Neutrophil (primary cell): Measurements from ENCODE around the gene FSTL4.

Experiments
- H3K27ac ChIP-seq: fragments of 200-600 bp; sonication (generic); 2 replicates; pipeline ENCODE4 v1.5.1; 2016; ENCODE audit warnings: mild to moderate bottlenecking, moderate library complexity
- H3K27me3 ChIP-seq: fragments of 200-600 bp; sonication (generic); 2 replicates; pipeline ENCODE4 v1.6.0; 2016; ENCODE audit warnings: mild to moderate bottlenecking
- H3K36me3 ChIP-seq: fragments of 200-600 bp; sonication (generic); 2 replicates; pipeline ENCODE4 v1.5.1; 2017
- H3K4me1 ChIP-seq, 2 experiments: fragments of 200-600 bp in 1 of 2; sonication (generic) in 1 of 2; 1 replicate in 1 of 2; 2 replicates in 1 of 2; pipeline versions ENCODE4 v1.5.1 to v1.6.1; 2013 to 2016; ENCODE audit warnings: low read depth in 1 of 2, low read length in 1 of 2, mild to moderate bottlenecking in 1 of 2, moderate library complexity in 1 of 2; ENCODE audit not compliant: control insufficient read depth in 1 of 2, insufficient read depth in 1 of 2
- H3K4me3 ChIP-seq, 2 experiments: fragments of 200-600 bp in 1 of 2; sonication (generic) in 1 of 2; 1 replicate in 1 of 2; 2 replicates in 1 of 2; pipeline ENCODE4 v1.5.1; 2013 to 2016; ENCODE audit warnings: low read depth in 1 of 2, low read length in 1 of 2, mild to moderate bottlenecking in 1 of 2, moderate library complexity in 1 of 2
- H3K9me3 ChIP-seq: fragments of 200-600 bp; sonication (generic); 2 replicates; pipeline ENCODE4 v1.5.1; 2016
- TF ChIP-seq, protein P1 (sequence below): fragments of 200-600 bp; sonication (generic); IDR thresholded peaks from 2 replicates; pipeline ENCODE4 v1.5.1; 2016; ENCODE audit warnings: antibody characterized with exemption

FSTL4 gene

DNA sequence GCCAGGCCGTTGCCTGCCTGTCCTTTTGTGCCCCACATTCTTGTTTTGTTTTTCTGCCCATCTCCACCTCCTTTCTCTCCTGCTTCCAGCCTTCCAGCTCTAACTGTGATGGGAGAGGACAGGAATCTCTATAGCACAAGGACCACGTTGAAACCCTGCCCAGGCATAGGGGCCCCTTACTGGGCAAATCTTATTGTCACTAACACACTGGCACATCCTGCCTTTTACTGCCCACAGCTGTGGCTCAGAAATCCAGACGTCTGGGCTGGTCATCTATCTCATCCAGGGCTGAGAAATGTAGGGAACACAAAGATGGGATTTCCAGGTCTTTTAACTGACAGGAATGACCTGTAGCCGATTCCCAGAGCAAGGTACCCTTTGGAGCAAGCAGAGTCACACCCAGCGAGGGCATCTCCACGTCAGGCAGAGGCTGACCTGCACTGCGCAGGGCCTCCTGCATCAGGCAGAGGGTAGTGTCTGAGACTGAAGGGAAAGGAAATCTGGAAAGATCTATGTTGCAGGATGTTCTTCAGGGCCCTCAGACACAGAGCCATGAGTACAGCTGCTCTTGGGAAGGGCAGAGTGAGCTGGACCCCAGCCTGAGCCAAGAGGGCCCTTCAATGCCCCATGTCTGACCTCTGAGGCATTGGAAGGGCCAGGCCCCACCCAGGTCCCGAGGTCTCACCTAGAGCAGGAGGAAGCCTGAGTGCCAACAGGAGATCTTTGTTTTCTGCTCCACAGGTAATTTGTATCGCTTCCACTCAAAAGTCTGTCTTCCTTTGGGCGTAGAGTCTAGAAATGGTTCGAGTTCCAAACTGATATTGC lies 278.8 kb downstream of the FSTL4 start:
- Histone ChIP-seq H3K9me3 (no peaks in the 10 kb centered on the region), H3K27me3 (no peaks in the 10 kb centered on the region), H3K4me1 (no peaks in the 10 kb centered on the region), H3K4me3 (no peak overlapping the region), H3K27ac (no peak overlapping the region), H3K36me3 (no peaks in the 10 kb centered on the region)
- TF ChIP-seq, protein P1, sequence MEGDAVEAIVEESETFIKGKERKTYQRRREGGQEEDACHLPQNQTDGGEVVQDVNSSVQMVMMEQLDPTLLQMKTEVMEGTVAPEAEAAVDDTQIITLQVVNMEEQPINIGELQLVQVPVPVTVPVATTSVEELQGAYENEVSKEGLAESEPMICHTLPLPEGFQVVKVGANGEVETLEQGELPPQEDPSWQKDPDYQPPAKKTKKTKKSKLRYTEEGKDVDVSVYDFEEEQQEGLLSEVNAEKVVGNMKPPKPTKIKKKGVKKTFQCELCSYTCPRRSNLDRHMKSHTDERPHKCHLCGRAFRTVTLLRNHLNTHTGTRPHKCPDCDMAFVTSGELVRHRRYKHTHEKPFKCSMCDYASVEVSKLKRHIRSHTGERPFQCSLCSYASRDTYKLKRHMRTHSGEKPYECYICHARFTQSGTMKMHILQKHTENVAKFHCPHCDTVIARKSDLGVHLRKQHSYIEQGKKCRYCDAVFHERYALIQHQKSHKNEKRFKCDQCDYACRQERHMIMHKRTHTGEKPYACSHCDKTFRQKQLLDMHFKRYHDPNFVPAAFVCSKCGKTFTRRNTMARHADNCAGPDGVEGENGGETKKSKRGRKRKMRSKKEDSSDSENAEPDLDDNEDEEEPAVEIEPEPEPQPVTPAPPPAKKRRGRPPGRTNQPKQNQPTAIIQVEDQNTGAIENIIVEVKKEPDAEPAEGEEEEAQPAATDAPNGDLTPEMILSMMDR, result no peak

DNA sequence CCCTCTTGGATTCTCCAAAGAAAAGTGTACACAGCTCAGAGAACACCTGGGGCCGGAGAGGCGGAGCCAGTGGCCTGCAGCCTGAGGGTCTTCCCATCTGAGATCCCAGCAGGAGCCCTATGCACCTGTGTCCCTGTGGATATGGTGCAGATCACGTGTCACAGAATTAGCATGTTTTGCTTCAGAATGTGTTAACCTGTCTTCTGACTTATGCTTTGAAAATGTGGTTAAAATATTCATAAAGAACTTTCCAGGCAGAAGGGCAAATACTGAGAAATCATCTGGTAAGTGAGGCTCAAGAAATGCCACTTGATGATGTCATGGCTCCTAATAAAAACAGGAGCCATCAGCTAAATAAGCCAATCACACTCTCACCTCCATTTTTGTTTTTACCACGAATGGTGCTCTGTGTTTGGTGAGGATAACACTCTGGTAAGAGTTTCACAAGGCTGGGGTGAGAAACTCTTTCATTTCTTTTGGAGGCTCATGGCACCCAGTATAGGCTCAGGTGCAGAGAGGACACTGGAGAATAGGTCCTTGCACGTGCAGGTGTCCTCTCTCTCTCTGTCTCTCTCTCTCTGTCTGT lies 279.8 kb downstream of the FSTL4 start:
- H3K4me3 ChIP-seq, result no peak overlapping the region
- no peaks in the 10 kb centered on the region for H3K4me1 ChIP-seq
- H3K9me3 ChIP-seq, result no peaks in the 10 kb centered on the region
- TF ChIP-seq, protein P1, result no peak
- H3K27ac ChIP-seq, result no peak overlapping the region
- H3K27me3 ChIP-seq, result no peaks in the 10 kb centered on the region
- H3K36me3 ChIP-seq, result no peaks in the 10 kb centered on the region

DNA sequence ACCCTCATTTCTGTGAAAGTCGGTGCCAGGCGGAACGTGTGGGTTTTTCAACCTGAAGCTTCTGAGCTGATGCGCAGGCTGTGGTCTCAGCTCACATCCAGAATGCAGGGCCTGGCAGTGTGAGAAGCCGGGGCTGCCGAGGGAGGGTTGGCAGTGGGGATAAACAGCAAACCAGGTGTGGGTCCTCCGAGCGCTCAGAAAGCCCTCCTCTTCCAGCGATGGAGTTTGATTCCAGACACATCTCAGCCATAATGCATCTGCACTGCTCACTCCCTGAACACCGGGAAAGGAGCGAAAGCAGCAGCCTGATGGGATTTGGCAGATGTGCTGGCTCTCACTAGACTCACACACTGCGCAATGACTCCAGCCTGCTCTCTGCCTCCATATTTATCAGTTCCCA lies 280.4 kb downstream of the FSTL4 start:
- no peak overlapping the region for H3K27ac ChIP-seq
- H3K9me3 ChIP-seq, result no peaks in the 10 kb centered on the region
- no peaks in the 10 kb centered on the region for H3K36me3 ChIP-seq
- H3K4me1 ChIP-seq, result no peaks in the 10 kb centered on the region
- no peak overlapping the region for H3K4me3 ChIP-seq
- TF ChIP-seq, protein P1, result no peak
- no peaks in the 10 kb centered on the region for H3K27me3 ChIP-seq

DNA sequence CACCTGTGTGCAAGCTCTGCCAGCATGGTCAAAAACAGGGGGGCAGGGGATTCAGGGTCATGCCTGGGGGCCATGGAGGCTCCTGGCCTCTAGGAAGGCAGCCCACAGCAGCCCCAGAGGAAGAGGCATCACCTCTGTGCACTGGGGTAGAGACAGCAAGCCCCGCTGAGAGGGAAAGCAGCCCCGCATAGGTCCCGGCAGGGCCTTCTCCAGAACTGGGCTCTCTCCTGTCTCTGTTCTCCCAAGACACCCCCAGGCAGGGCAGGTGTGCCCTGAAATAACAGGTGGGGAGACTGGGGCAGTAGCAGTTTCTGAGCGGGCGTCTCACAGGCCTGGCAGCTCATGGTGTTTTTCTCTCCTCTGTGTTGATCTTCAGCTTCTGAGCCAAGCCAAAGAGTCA lies 281.4 kb downstream of the FSTL4 start:
- TF ChIP-seq, protein P1, result no peak
- no peaks in the 10 kb centered on the region for H3K9me3 ChIP-seq

DNA sequence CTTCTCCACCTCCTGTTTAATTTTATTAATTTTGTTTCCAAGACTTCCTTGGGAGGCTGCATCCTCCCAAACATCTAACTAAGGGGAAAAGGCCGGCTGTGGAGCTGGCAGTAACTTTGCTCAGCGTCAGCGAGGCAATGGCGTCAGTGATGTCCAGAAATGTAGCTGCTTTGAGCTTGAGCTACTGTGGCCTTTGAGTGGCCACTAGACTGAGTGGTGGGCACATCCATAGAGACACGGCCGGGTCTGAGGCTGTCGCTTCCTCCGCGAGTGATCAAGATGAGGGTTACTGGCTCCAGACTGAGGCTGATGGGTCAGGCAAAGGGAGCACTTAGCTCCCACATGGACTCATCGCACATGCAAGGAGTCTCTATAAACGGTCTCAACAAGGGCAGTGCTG lies 283.5 kb downstream of the FSTL4 start:
- H3K36me3 ChIP-seq, result no peaks in the 10 kb centered on the region
- H3K9me3 ChIP-seq, result no peaks in the 10 kb centered on the region
- H3K4me1 ChIP-seq, result no peaks in the 10 kb centered on the region
- TF ChIP-seq, protein P1, result no peak
- no peak overlapping the region for H3K27ac ChIP-seq
- no peak overlapping the region for H3K4me3 ChIP-seq
- H3K27me3 ChIP-seq, result no peaks in the 10 kb centered on the region

More for the DNA sequence above, 281.4 kb downstream of the FSTL4 start:
- Histone ChIP-seq H3K27ac (no peak overlapping the region), H3K36me3 (no peaks in the 10 kb centered on the region), H3K27me3 (no peaks in the 10 kb centered on the region), H3K4me1 (no peaks in the 10 kb centered on the region), H3K4me3 (no peak overlapping the region)
